HG03575 (cell line): ENCODE data around the gene TBC1D4.
A peak's percentile ranks its signal among the peaks of the same experiment; 100 is the strongest.
"Not testable (repeated sequence)": the region's sequence is repeated elsewhere in the genome, so short reads cannot be mapped to it uniquely, and the experiment has no call there.

ENCODE experiments used
- ATAC-seq: cut with Tn5 transposase; IDR thresholded peaks from one replicate; pipeline ENCODE4 v1.9.1; 2021; ENCODE audit not compliant: unreplicated experiment, insufficient number of reproducible peaks, low FRiP score; ENCODE audit errors: extremely low read depth

TBC1D4 gene

DNA sequence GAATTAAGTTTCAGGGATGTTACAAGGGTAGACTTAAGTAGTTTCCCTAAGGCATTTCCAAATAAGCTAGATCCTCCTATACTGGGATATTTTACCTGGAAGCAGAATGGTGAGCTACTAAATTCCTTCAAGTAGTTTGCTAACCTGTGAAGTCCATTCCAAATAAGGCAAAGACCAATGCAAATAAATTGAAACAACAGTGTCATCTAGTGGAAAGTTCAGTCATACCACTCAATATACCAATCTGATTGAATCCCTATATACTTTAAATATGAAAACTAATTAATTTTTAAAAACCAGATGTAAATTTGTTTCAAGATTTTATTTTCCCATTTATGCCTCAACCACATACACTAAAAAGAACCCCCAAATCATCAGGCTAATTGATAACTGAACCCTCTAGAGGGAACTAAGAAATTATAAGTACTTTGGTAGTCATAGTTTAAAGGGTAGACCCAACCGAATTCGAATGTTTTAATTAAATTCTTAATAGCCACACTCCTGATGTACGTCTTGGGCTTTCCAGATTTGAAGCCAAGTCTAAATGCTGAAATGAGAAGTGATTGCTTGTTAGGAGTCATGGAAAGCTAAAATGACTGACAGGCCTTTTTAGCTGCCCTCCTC, 223.7 kb downstream of the TBC1D4 start:
- ATAC-seq = peak; percentile 77

DNA sequence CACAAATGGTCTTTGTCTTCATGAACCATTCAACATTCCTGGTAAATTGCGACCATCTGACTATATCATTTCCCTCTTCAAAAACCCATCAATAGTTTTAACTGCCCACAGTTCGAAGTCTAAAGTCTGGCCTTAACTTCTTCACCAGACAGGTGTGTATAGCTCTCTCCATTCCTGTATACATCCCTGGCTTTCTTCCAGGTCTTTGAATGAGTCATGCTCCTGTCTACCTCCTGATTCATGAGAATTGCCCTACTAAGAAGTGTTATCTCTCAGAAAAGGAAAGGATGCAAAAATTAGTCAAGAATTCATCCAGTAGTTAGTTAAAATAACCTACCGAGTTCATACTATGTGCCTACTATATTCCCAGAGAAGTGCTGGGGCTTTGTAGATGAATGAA, 225.0 kb downstream of the TBC1D4 start:
- no peak for ATAC-seq

DNA sequence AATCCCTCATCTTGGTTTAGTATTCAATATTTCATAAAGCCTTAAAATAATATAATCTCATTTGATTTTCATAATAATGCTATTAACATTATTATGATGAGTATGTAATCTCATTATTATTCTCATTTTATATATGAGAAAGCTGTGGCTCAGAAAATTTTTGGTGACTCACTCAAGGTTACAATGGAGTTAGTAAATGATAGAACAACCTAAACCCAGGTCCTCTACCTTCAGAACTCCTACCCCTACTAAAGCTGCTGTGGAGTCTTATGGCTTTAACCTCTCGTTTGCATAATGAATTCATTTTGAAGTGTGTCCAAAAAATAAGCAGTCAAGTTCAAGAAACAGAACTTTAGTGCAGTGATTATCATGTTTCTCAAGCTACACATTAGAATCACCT, 226.3 kb downstream of the TBC1D4 start:
- no peak for ATAC-seq

DNA sequence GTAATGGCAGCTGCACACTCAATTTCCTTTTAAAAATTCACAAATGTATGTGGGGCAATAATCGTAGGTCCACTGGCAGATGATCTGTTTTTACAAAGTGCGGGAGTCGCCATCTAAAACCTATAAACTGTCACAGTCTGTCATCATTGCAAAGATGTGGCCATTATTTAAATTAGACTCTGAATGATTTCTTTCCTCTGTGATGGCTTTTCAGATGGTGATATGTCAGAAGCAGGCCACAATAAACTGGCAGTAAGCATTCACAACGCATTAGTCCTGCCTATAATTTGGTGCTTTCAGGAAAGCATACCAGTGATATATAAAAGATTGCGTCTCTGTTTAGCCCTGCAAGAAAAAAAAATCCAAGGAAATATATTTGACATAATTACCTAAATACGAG, 226.8 kb downstream of the TBC1D4 start:
- ATAC-seq = no peak

DNA sequence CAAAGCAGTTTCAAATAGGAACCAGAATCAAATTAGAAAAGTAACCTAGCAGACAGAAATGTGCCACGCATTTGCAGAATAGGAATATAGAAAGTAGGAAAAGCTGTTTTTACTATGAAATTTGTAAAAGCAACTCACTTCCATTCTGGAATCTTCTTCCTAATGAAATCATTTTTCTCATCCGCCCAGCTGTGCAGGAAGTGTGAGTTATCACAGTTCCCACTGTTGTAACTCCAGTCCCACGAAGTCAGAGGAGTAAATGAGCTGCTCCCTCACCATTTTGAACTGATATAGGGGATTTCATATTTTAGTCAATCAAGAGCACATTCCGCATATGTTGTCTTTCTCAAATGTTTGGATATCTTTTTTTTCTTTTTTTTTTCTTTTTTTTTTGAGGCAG, 230.8 kb downstream of the TBC1D4 start:
- no peak for ATAC-seq

DNA sequence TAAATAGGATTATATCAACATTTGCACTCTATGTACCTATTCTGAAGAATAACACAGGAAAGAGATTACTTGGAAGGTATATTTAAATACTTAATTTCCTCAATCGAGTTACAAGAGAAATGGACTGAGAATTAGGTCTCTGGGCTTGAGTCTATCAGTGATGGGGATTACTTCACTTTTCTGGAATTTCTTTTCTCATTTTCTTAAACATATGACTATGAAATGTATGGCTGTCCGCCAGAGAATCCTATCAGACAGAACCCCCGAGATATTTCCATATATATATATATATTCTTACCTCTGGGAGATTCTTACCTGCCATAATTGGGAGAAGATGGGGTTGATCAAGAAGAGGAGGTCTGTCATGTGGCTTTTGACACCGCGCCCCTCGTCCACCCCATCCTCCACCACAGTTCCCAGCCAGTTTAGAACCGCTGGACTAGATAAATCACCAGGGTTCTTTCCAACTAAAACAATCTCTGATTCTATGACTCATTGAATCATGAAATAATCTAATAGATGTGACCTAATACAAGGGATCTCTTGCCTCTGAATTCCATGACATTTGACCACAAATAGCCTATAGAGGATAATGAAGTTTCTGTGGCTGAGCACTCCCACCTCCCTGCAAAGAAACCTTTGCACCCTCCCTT, 231.3 kb downstream of the TBC1D4 start:
- no peak for ATAC-seq

DNA sequence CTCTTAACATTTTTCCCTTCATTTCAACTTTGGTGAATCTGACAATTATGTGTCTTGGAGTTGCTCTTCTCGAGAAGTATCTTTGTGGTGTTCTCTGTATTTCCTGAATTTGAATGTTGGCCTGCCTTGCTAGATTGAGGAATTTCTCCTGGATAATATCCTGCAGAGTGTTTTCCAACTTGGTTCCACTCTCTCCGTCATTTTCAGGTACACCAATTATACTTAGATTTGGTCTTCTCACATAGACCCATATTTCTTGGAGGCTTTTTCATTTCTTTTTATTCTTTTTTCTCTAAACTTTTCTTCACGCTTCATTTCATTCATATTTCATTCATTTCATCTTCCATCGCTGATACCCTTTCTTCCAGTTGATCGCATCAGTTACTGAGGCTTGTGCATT, 236.4 kb downstream of the TBC1D4 start:
- not testable (repeated sequence) for ATAC-seq

DNA sequence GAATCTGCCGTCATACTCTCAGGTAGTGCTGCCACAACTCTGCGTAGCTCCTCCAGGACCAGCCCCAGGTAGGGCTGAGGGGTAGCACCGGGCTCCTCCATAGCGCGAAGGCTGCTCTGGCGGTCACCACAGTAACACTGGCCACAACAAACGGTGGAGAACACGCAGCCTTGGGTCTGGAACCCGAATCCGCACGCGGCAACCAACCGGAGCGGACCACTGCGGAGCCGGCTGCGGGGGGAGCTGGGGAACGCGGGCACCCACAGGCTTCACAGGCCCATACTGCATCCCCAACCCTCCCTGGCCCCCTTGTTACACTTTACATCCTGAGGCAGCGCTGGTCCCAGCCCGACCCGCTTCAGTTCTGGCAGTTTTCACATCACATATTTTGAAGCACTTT, 241.7 kb downstream of the TBC1D4 start:
- not testable (repeated sequence) for ATAC-seq

DNA sequence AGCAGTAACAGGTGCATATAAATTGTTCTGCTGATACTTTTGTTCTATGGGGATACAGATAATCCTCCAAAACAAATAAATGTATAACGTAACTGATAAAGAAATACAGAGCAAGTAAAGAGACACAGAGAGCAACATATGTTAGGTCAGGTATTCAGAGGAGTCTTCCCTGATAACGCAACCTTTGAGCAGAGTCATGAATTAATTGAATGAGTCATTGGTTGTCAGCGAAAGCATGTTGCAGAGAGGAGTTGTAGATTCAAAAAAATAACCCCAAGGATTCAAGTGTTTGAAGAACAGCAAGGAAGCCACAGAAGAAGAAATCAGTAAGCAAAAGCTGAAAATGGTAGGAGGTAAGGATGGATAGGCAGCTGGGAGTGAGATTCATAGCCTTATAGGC, 245.2 kb downstream of the TBC1D4 start:
- no peak for ATAC-seq
